ENCODE measurements around the gene KIAA1210.

- no peak for TF ChIP-seq CTCF (IDR thresholded peaks at IDR 0.05)
- TF ChIP-seq REST (IDR thresholded peaks at IDR 0.05; ENCODE audit: insufficient read depth in 1 of 2, low read depth in 2 of 2, low read length in 1 of 2): no peak
These were observed 98.8 kb downstream of the KIAA1210 start for GRCh38 chrX:119028733-119029330.

Measured in Panc1 (cell line).